Activated CD4-positive, alpha-beta T cell treated with anti-CD3 and anti-CD28 coated beads, Interleukin-2, amount 10 ng/mL, durations not matched to agents 7 days and 5 days (primary cell): ENCODE results near the gene STAB2. TPM values are rescaled to one million over a fixed set of nuclear protein-coding genes. Genes with fewer than 3 reads are reported as not detected.

Experiments used
- CTCF ChIA-PET: fragments of 350-600 bp; sonication (Branson Sonifier 250); formaldehyde crosslinking; loops from one replicate; lab custom pipeline; 2021; ENCODE audit warnings: antibody characterized with exemption; lab: Charles Lee
- POLR2A ChIA-PET: fragments of 350-600 bp; sonication (Branson Sonifier 250); formaldehyde crosslinking; loops from one replicate; lab custom pipeline; 2021; ENCODE audit warnings: antibody characterized with exemption; lab: Charles Lee
- DNase-seq: peaks from one replicate; pipeline ENCODE4 v3.0.0-alpha.2; 2020
- H3K27ac Mint-ChIP-seq: one replicate; pipeline ENCODE4 v1.8.0; 2021; ENCODE audit warnings: mild to moderate bottlenecking, moderate library complexity, mixed read lengths
- H3K27me3 Mint-ChIP-seq: one replicate; pipeline ENCODE4 v1.8.0; 2021; ENCODE audit warnings: mixed read lengths
- H3K36me3 Mint-ChIP-seq: one replicate; pipeline ENCODE4 v1.8.0; 2021; ENCODE audit warnings: low read depth, mixed read lengths
- H3K4me1 Mint-ChIP-seq: one replicate; pipeline ENCODE4 v1.8.0; 2021; ENCODE audit warnings: mixed read lengths
- H3K4me3 Mint-ChIP-seq: one replicate; pipeline ENCODE4 v1.8.0; 2021; ENCODE audit warnings: mild to moderate bottlenecking, moderate library complexity, mixed read lengths
- H3K9me3 Mint-ChIP-seq: one replicate; pipeline ENCODE4 v1.8.0; 2021; ENCODE audit warnings: mixed read lengths
- total RNA-seq, 2 experiments: library from RNA; stranded (reverse); gene quantifications; one replicate each; pipeline ENCODE4 v1.2.3, GENCODE V29; 2021

The STAB2 gene
- total RNA-seq, 2 experiments from 2014 or later, result not detected

GRCh38 chr12:103690426-103690825 is 103.4 kb downstream of the STAB2 start:
- no peaks in the 10 kb centered on the region for H3K36me3 Mint-ChIP-seq
- POLR2A ChIA-PET, result no interaction called here
- H3K4me3 Mint-ChIP-seq, result no peak overlapping the region
- H3K4me1 Mint-ChIP-seq, result no peaks in the 10 kb centered on the region
- CTCF ChIA-PET, result no interaction called here
- H3K27me3 Mint-ChIP-seq, result peaks cover 4% of the 10 kb centered on the region
- no peak for DNase-seq
- no peak overlapping the region for H3K27ac Mint-ChIP-seq
- H3K9me3 Mint-ChIP-seq, result no peaks in the 10 kb centered on the region

DNA sequence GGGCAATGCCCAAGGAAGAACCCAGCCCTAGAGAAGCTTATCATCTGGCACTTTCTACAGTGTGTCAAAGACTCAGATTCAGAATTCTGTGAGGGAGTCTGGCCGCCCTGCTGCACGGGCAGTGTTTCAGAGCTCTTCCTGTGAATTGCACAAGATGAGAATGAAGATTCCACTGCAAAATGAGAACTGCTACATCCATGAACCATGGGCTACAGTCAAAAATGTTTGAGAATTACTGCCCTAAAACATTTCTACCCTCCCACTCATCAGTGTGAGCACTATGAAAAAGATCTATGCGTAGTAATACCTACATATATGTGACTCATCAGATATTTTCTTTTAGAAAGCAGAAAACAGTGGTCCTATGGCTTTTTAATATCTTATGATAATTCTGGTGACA is 104.0 kb downstream of the STAB2 start:
- Mint-ChIP-seq H3K9me3 (no peaks in the 10 kb centered on the region), H3K27ac (no peak overlapping the region), H3K4me3 (no peak overlapping the region), H3K4me1 (no peaks in the 10 kb centered on the region), H3K27me3 (peaks cover 4% of the 10 kb centered on the region), H3K36me3 (no peaks in the 10 kb centered on the region)
- CTCF ChIA-PET, result no interaction called here
- POLR2A ChIA-PET, result no interaction called here
- no peak for DNase-seq

DNA sequence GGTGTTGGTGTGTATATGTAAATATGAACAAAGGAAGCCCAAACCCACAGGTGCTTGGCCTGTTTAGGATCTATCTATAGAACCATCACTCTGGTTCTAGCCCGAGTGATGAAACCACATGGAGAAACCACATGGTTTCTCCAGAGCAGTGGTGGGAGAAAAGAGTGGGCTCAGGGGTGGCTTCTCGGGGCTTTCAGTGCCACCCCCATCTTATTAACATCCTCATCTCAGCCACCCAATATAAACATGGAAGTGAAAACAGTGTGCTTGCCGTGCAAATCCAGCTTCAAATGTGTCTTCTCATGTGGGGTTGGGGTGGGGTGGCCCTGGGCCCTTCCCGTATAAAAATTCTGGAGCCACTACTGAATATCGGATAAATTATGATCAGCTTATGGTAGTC is 109.0 kb downstream of the STAB2 start:
- ChIA-PET POLR2A (no interaction called here), CTCF (no interaction called here)
- Mint-ChIP-seq H3K36me3 (no peaks in the 10 kb centered on the region), H3K27ac (no peak overlapping the region), H3K4me1 (no peaks in the 10 kb centered on the region), H3K4me3 (no peak overlapping the region), H3K27me3 (peaks cover 21% of the 10 kb centered on the region), H3K9me3 (no peaks in the 10 kb centered on the region)
- no peak for DNase-seq

DNA sequence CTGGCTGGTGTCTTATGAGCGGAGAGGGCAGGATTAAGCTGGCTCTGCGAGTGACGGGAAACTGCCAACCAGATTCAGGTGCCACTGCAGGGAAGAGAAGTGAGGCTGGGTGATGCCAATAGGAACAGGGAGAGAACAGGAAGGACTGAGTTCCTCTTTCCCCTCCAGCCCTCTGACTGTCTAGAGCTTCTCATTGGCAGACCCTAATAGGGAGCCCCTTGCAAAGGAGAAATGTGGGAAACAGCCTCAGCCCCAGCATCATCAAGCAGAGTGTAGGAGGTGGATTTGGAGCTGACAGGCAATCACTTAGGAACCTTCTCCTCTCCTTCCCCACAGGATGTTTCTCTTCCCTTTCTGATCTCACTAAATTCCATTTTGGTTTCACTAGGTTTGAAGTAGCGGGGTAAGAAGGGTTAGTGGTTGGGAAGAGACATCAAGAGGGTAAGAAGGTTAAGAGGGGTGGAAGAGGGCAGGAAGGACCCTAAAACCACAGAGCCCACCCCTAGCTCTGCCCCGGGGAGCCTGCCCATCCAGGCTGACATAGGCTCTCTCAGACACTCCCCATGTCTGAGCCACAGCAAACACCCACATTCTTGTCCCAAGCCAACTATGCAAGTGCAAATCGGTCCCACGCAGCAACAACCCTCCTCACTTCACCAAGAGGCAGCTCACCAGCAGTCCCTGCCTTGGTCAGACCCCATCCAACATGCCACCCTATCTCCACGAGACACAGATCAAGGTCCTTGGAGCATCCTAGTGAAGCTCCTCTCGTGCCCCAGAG is 111.1 kb downstream of the STAB2 start:
- H3K4me3 Mint-ChIP-seq, result no peak overlapping the region
- no peak overlapping the region for H3K27ac Mint-ChIP-seq
- ChIA-PET CTCF (interaction anchor here (0.5 to 1.5 kb wide), 3 partner anchors 19 to 1449 kb away, joined by 3 to 4 read pairs (median 3); no protein-coding TSS in a partner anchor), POLR2A (no interaction called here)
- no peaks in the 10 kb centered on the region for H3K36me3 Mint-ChIP-seq
- no peaks in the 10 kb centered on the region for H3K4me1 Mint-ChIP-seq
- H3K27me3 Mint-ChIP-seq, result peaks cover 19% of the 10 kb centered on the region
- H3K9me3 Mint-ChIP-seq, result no peaks in the 10 kb centered on the region
- no peak for DNase-seq

DNA sequence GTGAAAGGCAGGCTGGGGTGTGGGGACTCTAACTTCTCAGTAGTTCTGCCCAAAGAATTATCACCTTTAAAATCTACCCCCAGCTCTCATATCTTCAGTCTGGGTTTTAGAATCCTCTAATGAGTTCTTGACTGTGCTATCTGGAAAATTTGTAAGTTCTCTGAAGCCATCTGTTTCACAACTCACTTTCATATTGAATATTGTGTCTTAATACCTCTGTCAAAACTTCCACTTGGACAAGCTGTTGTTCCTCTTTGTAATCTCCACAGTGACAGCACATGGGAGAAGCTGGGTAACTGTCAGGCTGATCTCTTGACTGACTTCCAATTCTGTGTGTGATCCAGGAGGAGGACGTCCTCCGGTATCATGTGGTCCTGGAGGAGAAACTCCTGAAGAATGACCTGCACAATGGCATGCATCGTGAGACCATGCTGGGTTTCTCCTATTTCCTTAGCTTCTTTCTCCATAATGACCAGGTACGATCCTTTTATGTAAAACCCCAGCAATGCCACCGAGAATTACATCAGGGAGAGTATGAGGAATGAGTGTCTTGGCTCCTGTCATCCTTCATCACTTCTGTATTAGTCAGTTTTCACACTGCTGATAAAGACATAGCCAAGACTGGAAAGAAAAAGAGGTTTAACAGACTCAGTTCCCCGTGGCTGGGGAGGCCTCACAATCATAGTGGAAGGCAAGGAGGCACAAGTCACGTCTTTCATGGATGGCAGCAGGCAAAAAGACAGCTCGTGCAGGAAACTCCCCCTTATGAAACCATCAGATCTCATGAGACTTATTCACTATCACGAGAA is 111.9 kb downstream of the STAB2 start:
- Mint-ChIP-seq H3K9me3 (no peaks in the 10 kb centered on the region), H3K4me1 (no peaks in the 10 kb centered on the region), H3K36me3 (no peaks in the 10 kb centered on the region), H3K27ac (no peak overlapping the region), H3K27me3 (peaks cover 19% of the 10 kb centered on the region), H3K4me3 (no peak overlapping the region)
- ChIA-PET CTCF (interaction anchor here (1.1 to 1.5 kb wide), 2 partner anchors 18 to 34 kb away, joined by 3 to 4 read pairs; no protein-coding TSS in a partner anchor), POLR2A (no interaction called here)
- DNase-seq, result no peak

DNA sequence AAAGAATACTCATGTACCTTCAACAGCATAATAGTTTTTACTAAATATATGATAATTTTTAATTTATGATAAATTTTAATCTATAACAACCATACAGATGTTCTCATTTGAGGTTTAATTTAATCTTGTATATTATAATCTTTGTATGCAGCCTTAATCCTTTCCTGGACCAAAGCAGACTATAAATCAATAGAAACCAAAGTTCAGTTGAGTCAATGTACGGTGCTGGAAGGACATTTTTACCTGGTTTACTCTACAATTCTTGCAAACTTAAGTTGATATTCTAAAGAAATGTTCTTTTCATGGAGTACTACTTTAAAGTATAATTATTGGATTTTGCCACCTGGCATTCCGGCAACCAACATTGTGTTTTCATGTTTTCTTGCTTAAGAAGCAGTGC is 118.0 kb downstream of the STAB2 start:
- Mint-ChIP-seq H3K27me3 (peaks cover 9% of the 10 kb centered on the region), H3K4me3 (no peak overlapping the region), H3K9me3 (no peaks in the 10 kb centered on the region), H3K4me1 (no peaks in the 10 kb centered on the region), H3K36me3 (no peaks in the 10 kb centered on the region), H3K27ac (no peak overlapping the region)
- DNase-seq, result no peak
- ChIA-PET POLR2A (no interaction called here), CTCF (no interaction called here)

DNA sequence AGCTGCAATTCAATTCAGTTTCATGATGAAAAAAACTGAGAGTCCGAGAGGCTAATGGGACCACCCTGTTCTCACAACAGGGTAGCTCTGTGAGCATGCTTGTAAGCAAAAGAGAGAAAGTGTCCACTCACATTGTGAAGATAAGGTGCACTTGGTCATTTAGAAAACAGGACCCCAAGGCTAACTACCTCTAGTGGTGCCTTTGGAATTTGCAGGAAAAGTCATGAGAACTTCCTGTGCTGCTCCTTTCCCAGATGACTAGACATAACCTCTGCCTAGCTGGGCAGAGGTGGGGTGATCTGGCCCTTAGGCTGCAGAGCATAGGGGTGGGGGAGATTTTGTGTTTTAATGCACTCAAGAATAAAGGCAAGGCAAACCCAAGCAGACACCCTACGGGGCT is 118.9 kb downstream of the STAB2 start:
- H3K4me3 Mint-ChIP-seq, result no peak overlapping the region
- H3K36me3 Mint-ChIP-seq, result no peaks in the 10 kb centered on the region
- ChIA-PET POLR2A (no interaction called here), CTCF (no interaction called here)
- no peaks in the 10 kb centered on the region for H3K9me3 Mint-ChIP-seq
- no peaks in the 10 kb centered on the region for H3K4me1 Mint-ChIP-seq
- no peak overlapping the region for H3K27ac Mint-ChIP-seq
- DNase-seq, result no peak
- H3K27me3 Mint-ChIP-seq, result peaks cover 9% of the 10 kb centered on the region

- H3K4me1 Mint-ChIP-seq, result no peaks in the 10 kb centered on the region
- no peak for DNase-seq
- ChIA-PET POLR2A (no interaction called here), CTCF (no interaction called here)
- no peaks in the 10 kb centered on the region for H3K36me3 Mint-ChIP-seq
- H3K4me3 Mint-ChIP-seq, result no peak overlapping the region
- no peaks in the 10 kb centered on the region for H3K9me3 Mint-ChIP-seq
- H3K27me3 Mint-ChIP-seq, result peaks cover 12% of the 10 kb centered on the region
- no peak overlapping the region for H3K27ac Mint-ChIP-seq
Observed at GRCh38 chr12:103707446-103707845, 120.4 kb downstream of the STAB2 start.

DNA sequence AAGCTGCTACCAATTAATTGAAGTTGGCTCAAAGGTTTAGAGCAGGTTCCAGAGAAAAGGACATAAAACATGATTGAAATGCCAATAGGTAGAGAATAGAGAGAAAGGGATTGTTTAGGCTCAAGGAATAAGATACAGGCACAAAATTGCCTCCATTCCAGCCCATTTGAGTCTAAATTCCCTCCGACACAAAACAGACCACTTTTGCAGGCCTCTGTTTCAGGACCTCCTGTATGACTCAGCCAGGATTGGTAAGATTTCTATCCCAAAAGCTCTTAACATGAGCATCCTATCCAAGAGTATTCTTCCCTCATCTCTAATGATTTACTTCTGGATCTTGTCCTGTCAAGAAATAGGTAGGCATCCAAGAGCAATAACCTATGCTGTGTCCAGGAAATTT is 123.5 kb downstream of the STAB2 start:
- CTCF ChIA-PET, result no interaction called here
- H3K4me1 Mint-ChIP-seq, result no peaks in the 10 kb centered on the region
- POLR2A ChIA-PET, result no interaction called here

DNA sequence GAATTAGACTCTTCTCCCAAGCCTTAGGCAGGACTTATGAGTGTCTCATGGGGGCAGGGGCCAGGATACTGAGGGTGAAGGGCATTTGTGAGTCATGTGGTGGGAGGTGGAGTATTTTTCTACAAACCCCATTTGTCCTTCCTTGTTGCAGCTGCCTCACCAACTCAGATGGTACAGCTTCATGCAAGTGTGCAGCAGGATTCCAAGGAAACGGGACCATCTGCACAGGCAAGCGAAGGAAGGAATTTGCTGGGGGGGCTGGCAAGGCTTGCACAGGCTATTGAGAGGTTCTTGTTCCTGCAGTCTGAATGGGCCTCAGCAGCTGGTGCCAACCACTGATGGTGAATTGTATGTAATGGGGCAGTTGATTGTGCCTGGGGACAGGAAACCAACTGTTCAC is 125.1 kb downstream of the STAB2 start:
- Mint-ChIP-seq H3K9me3 (no peaks in the 10 kb centered on the region), H3K36me3 (no peaks in the 10 kb centered on the region), H3K4me1 (no peaks in the 10 kb centered on the region), H3K27me3 (peaks cover 21% of the 10 kb centered on the region), H3K4me3 (no peak overlapping the region), H3K27ac (no peak overlapping the region)
- ChIA-PET CTCF (no interaction called here), POLR2A (no interaction called here)
- no peak for DNase-seq

More for the DNA sequence above, 123.5 kb downstream of the STAB2 start:
- H3K27ac Mint-ChIP-seq, result no peak overlapping the region
- H3K36me3 Mint-ChIP-seq, result no peaks in the 10 kb centered on the region
- H3K9me3 Mint-ChIP-seq, result no peaks in the 10 kb centered on the region
- no peak for DNase-seq
- peaks cover 19% of the 10 kb centered on the region for H3K27me3 Mint-ChIP-seq
- H3K4me3 Mint-ChIP-seq, result no peak overlapping the region

GRCh38 chr12:103715494-103715893 is 128.4 kb downstream of the STAB2 start:
- H3K27ac Mint-ChIP-seq, result no peak overlapping the region
- ChIA-PET POLR2A (no interaction called here), CTCF (no interaction called here)
- DNase-seq, result no peak
- peaks cover 12% of the 10 kb centered on the region for H3K27me3 Mint-ChIP-seq
- H3K9me3 Mint-ChIP-seq, result no peaks in the 10 kb centered on the region
- no peak overlapping the region for H3K4me3 Mint-ChIP-seq
- no peaks in the 10 kb centered on the region for H3K36me3 Mint-ChIP-seq
- no peaks in the 10 kb centered on the region for H3K4me1 Mint-ChIP-seq

DNA sequence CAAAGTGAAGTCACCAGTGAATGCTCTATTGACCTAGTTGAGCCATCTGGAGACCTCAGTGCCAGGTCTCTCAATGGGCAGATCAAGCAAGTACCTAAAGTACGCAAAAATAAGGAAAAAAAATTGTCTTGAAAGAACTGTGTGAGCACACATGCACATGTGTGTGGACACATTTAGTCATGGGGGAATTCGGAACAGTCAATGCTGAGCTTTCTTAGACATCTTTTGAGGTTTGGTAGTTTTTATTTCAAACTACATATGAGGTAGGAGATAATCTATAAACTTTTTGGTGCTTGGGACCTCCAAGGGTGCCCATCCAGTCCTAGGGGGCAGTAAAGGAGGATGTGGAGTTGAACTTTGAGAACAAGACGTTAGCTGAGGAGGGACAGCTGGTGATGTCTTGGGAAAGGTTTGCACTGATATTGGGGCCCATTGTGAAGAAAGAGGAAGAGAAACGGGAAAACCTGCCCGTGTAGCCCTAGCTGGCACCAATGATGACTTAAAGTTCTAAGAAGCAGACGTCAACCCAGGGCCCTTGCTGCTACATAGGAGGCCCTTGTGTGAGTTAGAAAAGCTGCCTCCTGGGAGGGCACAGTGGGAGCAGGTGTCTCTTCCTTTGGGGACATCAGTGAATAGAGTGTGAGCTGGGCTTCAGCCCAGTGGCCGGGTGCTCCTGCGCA is 129.6 kb downstream of the STAB2 start:
- Mint-ChIP-seq H3K36me3 (no peaks in the 10 kb centered on the region), H3K4me3 (no peak overlapping the region), H3K27me3 (peaks cover 12% of the 10 kb centered on the region), H3K27ac (no peak overlapping the region), H3K4me1 (no peaks in the 10 kb centered on the region), H3K9me3 (no peaks in the 10 kb centered on the region)
- no peak for DNase-seq
- ChIA-PET POLR2A (no interaction called here), CTCF (interaction anchor here (1.4 kb wide), 1 partner anchor 18 kb away, joined by 4 read pairs; no protein-coding TSS in a partner anchor)

GRCh38 chr12:103725398-103725797 is 138.3 kb downstream of the STAB2 start:
- POLR2A ChIA-PET, result no interaction called here
- Mint-ChIP-seq H3K4me1 (no peaks in the 10 kb centered on the region), H3K27ac (no peak overlapping the region), H3K27me3 (no peaks in the 10 kb centered on the region), H3K36me3 (no peaks in the 10 kb centered on the region), H3K9me3 (no peaks in the 10 kb centered on the region), H3K4me3 (no peak overlapping the region)
- CTCF ChIA-PET, result no interaction called here
- no peak for DNase-seq
